HAP-1 (cell line): Measurements from ENCODE around the gene HOXA9.

Source experiments
- DNase-seq, 2 experiments: peaks; one replicate each; pipeline ENCODE4 v3.0.0-alpha.2; 2016 to 2020; ENCODE audit warnings: low spot score in 2 of 2
- H3K27me3 ChIP-seq: fragments of 250-450 bp; sonication (Bioruptor Pico); 2 replicates; pipeline ENCODE4 v1.5.1; 2020; ENCODE audit warnings: low read depth, mild to moderate bottlenecking, moderate library complexity
- H3K36me3 ChIP-seq: fragments of 250-450 bp; sonication (Bioruptor Pico); replicated peaks from 2 replicates; pipeline ENCODE4 v1.5.1; 2020; ENCODE audit warnings: mild to moderate bottlenecking
- H3K4me1 ChIP-seq: fragments of 250-450 bp; sonication (Bioruptor Pico); 2 replicates; pipeline ENCODE4 v1.5.1; 2020; ENCODE audit warnings: mild to moderate bottlenecking
- H3K4me3 ChIP-seq: fragments of 250-450 bp; sonication (Bioruptor Pico); 2 replicates; pipeline ENCODE4 v1.5.1; 2020; ENCODE audit warnings: mild to moderate bottlenecking, moderate library complexity
- H3K9me3 ChIP-seq: fragments of 250-450 bp; sonication (Bioruptor Pico); 2 replicates; pipeline ENCODE4 v1.5.1; 2020; ENCODE audit warnings: mild to moderate bottlenecking, moderate library complexity
- in situ Hi-C: fragments of 300-500 bp; cut with MboI; formaldehyde crosslinking; loops from 3 replicates; pipeline ENCODE4 v1.14.3; 2020; ENCODE audit warnings: low sequenced_read_pairs, inconsistent platforms, mixed read lengths

HOXA9 gene

DNA sequence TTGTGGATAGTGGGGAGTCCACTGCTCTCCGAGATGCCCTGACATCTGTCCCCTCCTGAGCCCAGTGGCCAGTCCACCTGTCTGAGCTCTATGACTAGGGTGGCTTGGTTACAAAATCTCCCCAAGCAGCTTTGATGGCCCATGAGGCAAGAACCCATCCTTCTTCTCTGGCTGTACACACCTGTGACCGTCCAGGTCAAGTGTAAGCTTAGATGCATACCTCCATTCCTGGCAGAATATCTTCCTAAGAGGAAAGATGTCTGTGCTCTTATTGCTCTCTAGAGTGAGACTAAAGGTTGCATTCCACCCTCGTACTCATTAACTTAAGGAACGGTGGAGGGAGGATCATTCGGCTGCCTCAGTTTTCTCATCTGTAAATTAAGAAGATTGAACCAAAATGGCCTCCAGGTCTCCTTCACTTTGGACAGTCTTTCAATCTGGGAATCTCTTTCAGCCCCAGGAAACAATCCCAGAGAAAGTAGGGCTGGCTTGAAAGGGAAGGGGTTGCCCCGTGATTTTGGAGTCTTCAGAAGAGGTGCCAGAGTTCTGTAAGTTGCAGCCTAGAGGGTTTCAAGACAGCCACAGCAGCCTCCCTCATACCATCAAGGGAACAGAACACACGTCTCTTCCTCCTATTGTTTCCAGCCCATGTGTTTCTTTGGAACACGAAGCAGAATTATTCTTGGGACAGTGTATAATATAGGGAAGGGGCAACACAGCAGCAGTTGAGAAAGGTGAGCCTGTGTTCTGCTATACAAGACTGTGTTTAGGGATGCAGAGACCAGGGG lies 40.2 kb downstream of the HOXA9 start:
- H3K36me3 ChIP-seq: peaks cover 11% of the 10 kb centered on the region; the same call in 1 of the 2 replicates
- no peak for DNase-seq
- H3K27me3 ChIP-seq: no peaks in the 10 kb centered on the region
- no peak overlapping the region for H3K4me3 ChIP-seq
- H3K4me1 ChIP-seq: peaks cover 17% of the 10 kb centered on the region
- H3K9me3 ChIP-seq: no peaks in the 10 kb centered on the region
- in situ Hi-C loops: no loop called here

DNA sequence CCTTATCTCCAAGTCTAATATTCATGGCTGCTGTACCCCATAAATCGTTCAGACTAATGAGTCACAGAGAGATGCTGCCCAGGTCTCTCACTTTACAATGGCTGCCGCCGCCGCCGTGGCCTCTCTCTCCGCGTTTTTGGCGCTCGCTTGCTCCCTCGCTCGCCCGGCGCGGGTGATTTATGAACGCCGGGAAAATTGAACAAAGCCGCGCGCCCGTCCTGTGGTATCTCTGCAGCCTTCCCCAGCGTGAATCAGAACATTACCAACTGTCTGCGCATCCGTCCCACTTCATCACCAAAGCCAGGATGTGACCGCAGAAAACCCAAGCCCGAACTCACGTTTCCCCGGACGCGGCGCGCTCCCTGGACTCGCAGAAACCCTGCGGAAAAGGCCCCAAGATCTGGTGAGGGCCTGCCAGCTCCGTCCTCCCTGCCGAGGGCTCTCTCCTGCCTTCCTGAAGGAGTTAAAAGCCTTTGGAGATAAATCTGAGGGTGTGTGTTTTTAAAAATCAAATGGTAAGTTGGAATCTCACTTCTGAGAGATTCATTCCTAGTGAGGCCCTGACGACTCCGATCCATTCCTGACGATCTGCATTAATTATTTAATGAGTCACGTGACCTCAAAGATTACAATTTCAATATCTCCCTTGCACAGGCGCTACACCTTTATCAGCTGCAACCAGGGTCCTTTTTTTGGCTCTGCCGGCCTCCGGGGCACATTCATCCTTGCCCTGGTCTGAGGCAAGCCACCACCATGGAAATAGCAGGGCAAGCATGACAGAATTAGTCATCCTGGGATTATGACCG lies 41.0 kb downstream of the HOXA9 start:
- Histone ChIP-seq H3K27me3 (no peaks in the 10 kb centered on the region), H3K4me3 (no peak overlapping the region), H3K4me1 (peaks cover 17% of the 10 kb centered on the region), H3K36me3 (peaks cover 6% of the 10 kb centered on the region; the same call in 1 of the 2 replicates), H3K9me3 (no peaks in the 10 kb centered on the region)
- DNase-seq: no peak
- in situ Hi-C loops: no loop called here

DNA sequence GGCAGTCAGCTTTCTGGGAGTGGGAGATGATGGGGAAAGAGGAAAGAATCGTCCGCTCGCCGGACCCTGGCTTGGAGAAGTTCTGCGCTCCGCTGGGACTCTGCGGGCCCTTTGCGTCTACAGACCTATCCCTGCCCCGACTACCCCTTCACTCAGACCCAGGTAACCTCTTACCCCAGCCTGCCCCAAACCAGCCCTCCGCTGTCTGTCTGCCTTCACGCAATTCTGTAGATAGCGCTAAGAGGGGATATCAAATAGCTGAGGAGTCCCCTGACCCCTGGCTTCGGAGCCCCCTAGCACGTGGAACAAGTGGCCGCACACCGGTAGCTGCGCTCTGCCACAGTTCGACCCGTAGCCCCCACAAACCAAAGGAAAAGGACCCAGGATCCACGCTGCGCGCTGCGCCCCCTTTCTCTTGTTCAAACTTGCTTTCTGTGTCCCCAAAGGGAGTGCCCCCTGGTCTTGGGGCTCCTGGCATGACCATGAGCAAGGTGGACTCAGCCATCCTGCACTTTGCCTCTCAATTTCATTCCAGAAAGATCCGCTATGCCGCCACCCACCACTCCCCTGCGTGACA lies 41.8 kb downstream of the HOXA9 start:
- H3K4me1 ChIP-seq: peaks cover 17% of the 10 kb centered on the region
- H3K27me3 ChIP-seq: no peaks in the 10 kb centered on the region
- H3K36me3 ChIP-seq: no peaks in the 10 kb centered on the region; the same call in 1 of the 2 replicates

DNA sequence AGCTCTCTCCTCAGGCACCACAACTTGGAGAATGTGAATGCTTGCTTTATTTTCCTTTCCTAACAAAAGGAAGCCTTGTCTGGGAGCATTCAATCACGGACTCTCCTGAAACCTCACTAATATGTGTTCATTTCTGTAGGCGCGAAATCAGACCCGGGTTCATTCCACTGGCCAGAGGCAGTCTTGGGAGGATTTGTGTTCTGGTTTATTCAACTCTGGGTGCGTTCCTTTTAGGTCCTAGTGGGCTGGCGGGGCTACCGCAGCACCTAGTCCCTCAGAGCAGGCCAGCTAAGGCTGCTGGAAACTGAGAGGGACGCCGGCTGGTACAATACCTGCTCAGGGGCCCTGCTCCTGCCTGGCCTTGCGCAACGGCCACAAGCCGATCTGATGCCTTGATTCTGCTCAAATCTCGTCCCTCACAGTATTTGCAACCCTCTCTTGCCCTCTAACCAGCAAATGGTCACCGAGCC lies 42.3 kb downstream of the HOXA9 start:
- DNase-seq: no peak
- H3K4me1 ChIP-seq: peaks cover 15% of the 10 kb centered on the region
- H3K27me3 ChIP-seq: no peaks in the 10 kb centered on the region
- no peaks in the 10 kb centered on the region; the same call in 1 of the 2 replicates for H3K36me3 ChIP-seq
- no peaks in the 10 kb centered on the region for H3K9me3 ChIP-seq
- in situ Hi-C loops: no loop called here
- H3K4me3 ChIP-seq: no peak overlapping the region

More for the DNA sequence above, 41.8 kb downstream of the HOXA9 start:
- DNase-seq: no peak
- in situ Hi-C loops: no loop called here
- Histone ChIP-seq H3K9me3 (no peaks in the 10 kb centered on the region), H3K4me3 (no peak overlapping the region)

DNA sequence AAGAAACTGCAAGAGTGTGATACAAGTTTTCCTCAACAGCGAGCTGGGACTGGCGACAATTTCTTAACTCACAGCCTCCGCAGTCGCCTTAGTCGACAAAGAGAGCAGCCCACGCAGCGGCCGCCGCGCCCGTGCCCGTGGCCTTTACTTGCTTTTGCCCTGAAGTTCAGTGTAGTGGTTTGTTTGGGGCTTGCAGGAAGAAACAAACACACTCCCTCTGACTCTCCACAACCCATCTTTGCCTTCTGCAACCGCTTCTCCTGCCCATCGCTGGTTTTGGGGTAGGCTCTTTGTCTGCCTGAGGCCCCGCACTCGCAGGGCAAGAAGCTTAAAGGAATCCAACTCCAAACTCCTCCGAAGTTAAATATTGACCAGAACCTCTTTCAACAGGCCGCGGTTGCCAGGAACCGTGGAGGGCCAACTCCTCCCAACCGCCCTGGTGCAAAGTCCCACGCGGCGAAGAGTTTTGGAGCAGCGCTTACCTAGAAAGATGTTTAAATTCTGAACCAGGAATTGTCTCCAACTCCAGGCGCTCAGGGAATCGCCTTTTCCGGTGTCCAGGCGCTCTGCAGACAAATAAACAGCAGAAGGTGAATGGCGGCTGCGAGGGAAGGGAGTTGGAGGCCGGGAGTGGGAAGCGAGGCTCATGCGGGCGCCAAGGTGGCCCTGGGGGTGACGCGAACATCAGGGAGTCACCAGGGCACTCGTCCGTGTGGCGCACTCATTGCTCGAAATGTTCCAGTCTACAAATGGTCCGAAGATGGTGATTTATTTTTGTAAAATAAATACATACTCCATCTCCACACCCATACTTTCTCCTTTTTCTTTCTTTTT lies 43.0 kb downstream of the HOXA9 start:
- H3K27me3 ChIP-seq: no peaks in the 10 kb centered on the region
- in situ Hi-C loops: no loop called here
- peaks cover 9% of the 10 kb centered on the region for H3K4me1 ChIP-seq
- H3K9me3 ChIP-seq: no peaks in the 10 kb centered on the region
- H3K4me3 ChIP-seq: no peak overlapping the region
- no peak for DNase-seq
- no peaks in the 10 kb centered on the region; the same call in 1 of the 2 replicates for H3K36me3 ChIP-seq

DNA sequence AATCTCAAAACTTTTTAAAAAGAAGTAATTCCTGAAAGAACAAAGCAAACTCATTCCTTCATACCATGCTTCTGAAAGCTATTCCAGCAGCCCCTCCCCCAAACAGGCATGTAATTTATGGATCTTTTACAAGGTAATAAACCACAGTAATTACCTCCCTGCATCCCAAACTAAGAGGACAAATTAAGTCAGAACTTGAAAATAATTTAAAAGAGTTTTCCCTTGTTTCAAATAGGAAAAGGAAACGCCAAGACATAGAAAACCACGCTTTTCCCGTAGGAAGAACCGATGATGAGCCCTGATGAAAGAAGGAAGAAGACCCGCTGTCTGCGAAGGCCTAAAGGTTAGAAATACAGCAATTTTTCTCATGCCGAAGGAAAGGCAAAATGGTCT lies 43.7 kb downstream of the HOXA9 start:
- H3K4me3 ChIP-seq: no peak overlapping the region
- H3K36me3 ChIP-seq: no peaks in the 10 kb centered on the region; the same call in 1 of the 2 replicates
- H3K9me3 ChIP-seq: no peaks in the 10 kb centered on the region
- peaks cover 3% of the 10 kb centered on the region for H3K4me1 ChIP-seq
- no peaks in the 10 kb centered on the region for H3K27me3 ChIP-seq
- in situ Hi-C loops: no loop called here
- DNase-seq: no peak

DNA sequence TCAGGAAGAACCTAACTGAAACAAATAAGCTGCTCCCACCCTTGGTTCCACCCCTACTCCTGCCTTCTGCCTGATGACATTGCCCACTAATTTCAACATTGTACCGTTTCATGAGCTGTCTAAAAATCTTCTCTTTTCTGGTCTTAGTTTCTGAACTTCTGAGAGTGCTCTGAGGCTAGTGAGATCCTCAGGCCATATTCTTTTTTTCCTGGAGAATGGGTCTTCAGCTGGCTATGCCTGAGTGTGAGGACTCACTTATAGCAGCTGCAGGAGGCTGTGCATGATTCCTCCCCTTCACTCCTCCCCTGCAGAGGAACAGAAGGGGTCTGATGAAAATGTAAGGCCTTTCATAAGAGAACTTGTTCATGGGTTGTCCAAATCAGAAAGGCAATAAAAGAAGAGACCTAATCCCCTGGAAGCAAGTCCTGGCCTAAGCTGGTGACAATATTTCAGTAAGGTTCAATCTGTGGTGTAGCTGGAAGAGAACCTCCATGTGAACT lies 45.9 kb downstream of the HOXA9 start:
- Histone ChIP-seq H3K36me3 (no peaks in the 10 kb centered on the region; the same call in 1 of the 2 replicates), H3K4me3 (no peak overlapping the region), H3K27me3 (no peaks in the 10 kb centered on the region), H3K4me1 (peaks cover 19% of the 10 kb centered on the region), H3K9me3 (no peaks in the 10 kb centered on the region)
- in situ Hi-C loops: no loop called here
- DNase-seq: no peak

DNA sequence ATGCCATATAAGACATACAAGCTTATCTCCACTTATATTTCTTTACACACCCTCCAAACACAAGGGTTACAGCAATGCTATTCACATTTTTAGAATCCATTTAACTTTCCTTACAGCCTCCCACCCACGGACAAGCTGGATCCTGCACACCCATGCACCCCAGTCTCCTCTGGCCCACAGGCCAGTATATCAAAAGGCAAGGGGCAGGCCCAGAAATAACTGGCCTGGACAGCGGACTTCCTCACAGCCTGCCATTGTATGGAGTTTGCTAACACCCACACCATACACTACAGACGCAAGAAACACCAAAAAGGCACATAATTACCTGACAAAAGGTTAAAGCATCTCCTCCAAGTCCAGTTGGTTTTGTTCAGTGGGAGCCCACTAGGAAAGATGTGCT lies 46.8 kb downstream of the HOXA9 start:
- H3K4me1 ChIP-seq: peaks cover 23% of the 10 kb centered on the region
- no peaks in the 10 kb centered on the region for H3K9me3 ChIP-seq
- no peaks in the 10 kb centered on the region; the same call in 1 of the 2 replicates for H3K36me3 ChIP-seq
- no peak for DNase-seq
- H3K4me3 ChIP-seq: no peak overlapping the region
- in situ Hi-C loops: no loop called here
- no peaks in the 10 kb centered on the region for H3K27me3 ChIP-seq

DNA sequence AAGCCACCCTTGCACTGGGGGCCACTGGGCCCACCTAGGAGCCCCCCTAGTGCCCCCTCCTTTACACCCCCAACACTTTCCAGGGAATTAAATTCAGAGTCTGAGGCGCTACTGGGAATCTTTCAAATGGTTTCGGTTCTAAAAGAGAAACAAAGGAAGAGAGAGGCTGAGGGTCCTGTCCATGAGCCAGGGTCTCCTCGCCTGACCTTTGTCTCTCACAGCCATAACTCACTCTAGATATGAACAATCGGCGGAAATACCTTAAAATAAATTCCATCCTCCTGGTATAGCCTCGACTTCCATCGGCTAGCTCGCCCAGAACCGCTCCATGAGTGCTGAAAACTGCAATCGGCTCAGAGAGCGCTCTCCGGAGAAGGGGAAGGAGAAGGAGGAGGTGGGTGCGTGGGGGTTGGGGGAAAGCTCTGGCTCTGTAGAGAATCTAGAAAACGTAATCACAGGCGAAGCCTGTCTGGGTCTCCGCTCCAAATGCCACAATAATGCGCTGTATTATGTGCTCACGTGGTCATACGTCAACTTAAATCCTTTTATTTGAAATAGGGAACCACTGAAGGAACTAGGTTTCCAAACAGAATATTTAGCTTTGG lies 47.3 kb downstream of the HOXA9 start:
- peaks cover 27% of the 10 kb centered on the region for H3K4me1 ChIP-seq
- H3K27me3 ChIP-seq: no peaks in the 10 kb centered on the region
- H3K36me3 ChIP-seq: no peaks in the 10 kb centered on the region; the same call in 1 of the 2 replicates
- in situ Hi-C loops: no loop called here
- DNase-seq: no peak
- no peaks in the 10 kb centered on the region for H3K9me3 ChIP-seq
- H3K4me3 ChIP-seq: no peak overlapping the region

DNA sequence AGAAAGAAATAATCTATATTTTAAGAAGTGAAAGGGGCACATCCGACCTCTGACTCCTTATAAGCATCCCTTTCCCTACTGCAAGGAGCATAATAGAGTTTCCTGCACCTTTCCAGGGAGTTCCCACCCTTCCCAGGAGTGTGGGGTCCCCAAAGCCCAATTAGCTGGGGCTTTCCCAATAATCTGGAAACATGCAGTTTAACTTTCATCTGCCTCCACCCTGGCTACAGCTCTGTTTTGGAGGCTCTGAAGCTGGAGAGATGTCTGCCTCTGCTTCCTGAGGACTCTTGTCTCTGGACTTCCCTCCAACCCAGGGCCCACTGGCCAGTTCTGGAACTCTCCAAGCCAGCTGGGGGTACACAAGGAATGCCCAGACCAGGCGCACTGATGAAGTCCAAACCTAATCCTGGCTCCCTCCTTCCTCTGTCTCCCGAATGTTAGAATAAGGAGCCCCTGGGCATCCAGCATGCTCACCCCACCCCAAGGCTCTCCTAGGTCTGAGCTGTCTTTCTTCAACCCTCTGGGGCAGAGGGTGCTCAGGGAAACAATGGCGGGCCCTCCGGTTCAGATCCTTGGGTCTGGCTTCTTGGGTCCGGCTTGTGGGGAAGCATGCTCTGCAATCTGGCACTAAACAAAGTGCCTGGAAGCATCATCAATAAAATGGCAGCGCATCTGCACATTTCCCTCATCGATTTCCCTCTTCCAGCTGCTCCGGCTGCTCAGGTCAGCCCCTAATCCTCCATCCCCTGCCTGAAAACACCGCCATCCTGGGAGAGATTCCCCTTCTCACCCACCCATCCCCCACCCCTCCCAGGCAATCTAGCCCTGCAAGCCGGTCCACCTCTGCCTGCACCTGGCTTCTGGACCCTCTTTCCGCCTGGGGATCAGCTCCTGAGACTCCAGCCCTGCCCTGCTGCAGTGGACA lies 48.1 kb downstream of the HOXA9 start:
- no peak for DNase-seq
- H3K36me3 ChIP-seq: no peaks in the 10 kb centered on the region; the same call in 1 of the 2 replicates
- H3K4me3 ChIP-seq: no peak overlapping the region
- H3K27me3 ChIP-seq: no peaks in the 10 kb centered on the region
- no peaks in the 10 kb centered on the region for H3K9me3 ChIP-seq
- in situ Hi-C loops: no loop called here
- H3K4me1 ChIP-seq: peaks cover 32% of the 10 kb centered on the region

DNA sequence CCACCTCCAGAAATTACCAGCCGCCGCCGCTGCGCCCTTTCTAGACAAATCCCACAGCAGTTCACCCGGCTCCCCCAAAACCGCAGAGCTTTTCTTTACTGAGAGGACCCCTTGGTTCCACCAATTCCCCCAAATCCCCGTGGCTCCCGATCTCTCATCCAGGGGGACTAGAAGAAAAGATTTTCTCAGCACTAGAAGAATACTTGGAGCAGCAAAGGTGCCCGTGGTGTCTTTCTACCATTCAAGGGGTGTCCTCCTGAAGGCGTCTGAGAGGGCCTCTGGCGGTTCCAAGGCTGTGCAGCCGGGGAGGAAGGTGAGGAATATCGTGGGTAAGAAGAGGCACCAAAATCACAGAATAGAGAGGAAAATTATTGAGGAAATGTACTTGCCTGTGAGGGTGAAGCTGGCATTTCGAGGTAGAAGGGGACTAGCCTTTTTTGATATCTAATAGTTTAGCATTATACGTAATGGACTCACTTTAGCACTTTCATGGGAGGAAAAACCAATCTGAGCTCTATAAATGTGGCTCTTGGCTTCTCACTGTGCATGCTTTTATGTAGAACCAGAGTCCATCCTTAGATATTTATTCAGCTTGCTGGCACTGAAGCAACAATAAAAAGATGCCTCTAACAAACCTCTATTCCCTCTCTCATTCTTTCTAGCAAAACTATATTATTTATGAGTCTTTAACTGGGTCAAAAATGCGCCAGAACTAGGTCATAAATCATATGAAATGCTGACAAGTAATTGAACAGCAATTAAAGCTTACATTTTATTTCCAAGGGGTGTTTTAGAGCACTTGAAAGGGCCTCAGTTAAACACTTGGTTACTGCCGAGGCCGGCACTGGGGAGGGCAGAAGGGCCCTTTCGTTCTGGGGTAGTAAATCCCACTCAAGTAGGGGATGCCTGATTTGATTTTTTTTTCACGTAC lies 49.0 kb downstream of the HOXA9 start:
- H3K4me1 ChIP-seq: peaks cover 32% of the 10 kb centered on the region
- H3K9me3 ChIP-seq: no peaks in the 10 kb centered on the region
- DNase-seq: no peak
- in situ Hi-C loops: no loop called here
- no peaks in the 10 kb centered on the region for H3K27me3 ChIP-seq
- H3K36me3 ChIP-seq: no peaks in the 10 kb centered on the region; the same call in 1 of the 2 replicates
- H3K4me3 ChIP-seq: no peak overlapping the region
